Measurements from ENCODE around the gene ACIN1.

Gene ACIN1

GRCh38 chr14:23041729-23042128, 53.2 kb downstream of the ACIN1 start:
- no peaks in the 10 kb centered on the region for H3K27me3 ChIP-seq (ENCODE audit: insufficient read depth, low read length)
- no peaks in the 10 kb centered on the region for H3K36me3 ChIP-seq (ENCODE audit: insufficient read depth, low read depth, low read length)
- no peaks in the 10 kb centered on the region for H3K4me1 ChIP-seq (ENCODE audit: insufficient read depth, low read length)
- H3K27ac ChIP-seq (ENCODE audit: low read length), result no peak overlapping the region
- H3K9ac ChIP-seq (ENCODE audit: low read depth, low read length), result no peak overlapping the region
- H3K4me3 ChIP-seq (ENCODE audit: low read length), result no peak overlapping the region
- no peaks in the 10 kb centered on the region for H3K9me3 ChIP-seq (ENCODE audit: insufficient read depth, low read depth, low read length)

- Histone ChIP-seq H3K9me3 (ENCODE audit: insufficient read depth, low read depth, low read length) (no peaks in the 10 kb centered on the region), H3K9ac (ENCODE audit: low read depth, low read length) (no peak overlapping the region), H3K4me3 (ENCODE audit: low read length) (no peak overlapping the region), H3K36me3 (ENCODE audit: insufficient read depth, low read depth, low read length) (no peaks in the 10 kb centered on the region), H3K27ac (ENCODE audit: low read length) (no peak overlapping the region), H3K27me3 (ENCODE audit: insufficient read depth, low read length) (no peaks in the 10 kb centered on the region), H3K4me1 (ENCODE audit: insufficient read depth, low read length) (peaks cover 5% of the 10 kb centered on the region; the same call in 1 of the 2 replicates)
Observed at GRCh38 chr14:23040100-23040499, 54.8 kb downstream of the ACIN1 start.

- Histone ChIP-seq H3K4me1 (ENCODE audit: insufficient read depth, low read length) (peaks cover 5% of the 10 kb centered on the region; the same call in 1 of the 2 replicates), H3K36me3 (ENCODE audit: insufficient read depth, low read depth, low read length) (peaks cover 32% of the 10 kb centered on the region), H3K27me3 (ENCODE audit: insufficient read depth, low read length) (no peaks in the 10 kb centered on the region), H3K27ac (ENCODE audit: low read length) (peak overlapping the region; percentile 95), H3K4me3 (ENCODE audit: low read length) (peak overlapping the region; percentile 80), H3K9ac (ENCODE audit: low read depth, low read length) (peak overlapping the region; percentile 99; the same call in 1 of the 2 replicates), H3K9me3 (ENCODE audit: insufficient read depth, low read depth, low read length) (no peaks in the 10 kb centered on the region)
Observed at GRCh38 chr14:23035303-23036144, 59.4 kb downstream of the ACIN1 start.

GRCh38 chr14:23034498-23035302, 60.2 kb downstream of the ACIN1 start, which contains the start of gene PSMB5:
Gene PSMB5, minus strand, starts transcription at chr14:23034900. Its CDS starts 19 bp downstream, at chr14:23034881.
- Histone ChIP-seq H3K4me3 (ENCODE audit: low read length) (peak within 1 kb of the TSS; percentile 80), H3K27me3 (ENCODE audit: insufficient read depth, low read length) (no peaks in the 10 kb centered on the region), H3K27ac (ENCODE audit: low read length) (peak within 1 kb of the TSS; percentile 95), H3K9me3 (ENCODE audit: insufficient read depth, low read depth, low read length) (no peaks in the 10 kb centered on the region), H3K36me3 (ENCODE audit: insufficient read depth, low read depth, low read length) (peaks cover 35% of the 10 kb centered on the region), H3K9ac (ENCODE audit: low read depth, low read length) (peak within 1 kb of the TSS; percentile 99), H3K4me1 (ENCODE audit: insufficient read depth, low read length) (peaks cover 5% of the 10 kb centered on the region; the same call in 1 of the 2 replicates)

- Histone ChIP-seq H3K4me1 (ENCODE audit: insufficient read depth, low read length) (peaks cover 5% of the 10 kb centered on the region; the same call in 1 of the 2 replicates), H3K36me3 (ENCODE audit: insufficient read depth, low read depth, low read length) (peaks cover 41% of the 10 kb centered on the region), H3K27ac (ENCODE audit: low read length) (peak overlapping the region; percentile 95), H3K27me3 (ENCODE audit: insufficient read depth, low read length) (no peaks in the 10 kb centered on the region), H3K9me3 (ENCODE audit: insufficient read depth, low read depth, low read length) (no peaks in the 10 kb centered on the region), H3K9ac (ENCODE audit: low read depth, low read length) (peak overlapping the region; percentile 99), H3K4me3 (ENCODE audit: low read length) (peak overlapping the region; percentile 80)
Observed at GRCh38 chr14:23033801-23034497, 61.0 kb downstream of the ACIN1 start.

- Histone ChIP-seq H3K9me3 (ENCODE audit: insufficient read depth, low read depth, low read length) (no peaks in the 10 kb centered on the region), H3K27me3 (ENCODE audit: insufficient read depth, low read length) (no peaks in the 10 kb centered on the region), H3K9ac (ENCODE audit: low read depth, low read length) (peak overlapping the region; percentile 99; the same call in 1 of the 2 replicates), H3K36me3 (ENCODE audit: insufficient read depth, low read depth, low read length) (peaks cover 48% of the 10 kb centered on the region), H3K4me1 (ENCODE audit: insufficient read depth, low read length) (peaks cover 5% of the 10 kb centered on the region; the same call in 1 of the 2 replicates), H3K27ac (ENCODE audit: low read length) (no peak overlapping the region), H3K4me3 (ENCODE audit: low read length) (peak overlapping the region; percentile 80)
Observed at GRCh38 chr14:23033251-23033727, 61.6 kb downstream of the ACIN1 start.

- H3K27me3 ChIP-seq (ENCODE audit: insufficient read depth, low read length), result no peaks in the 10 kb centered on the region
- no peak overlapping the region for H3K4me3 ChIP-seq (ENCODE audit: low read length)
- no peak overlapping the region for H3K27ac ChIP-seq (ENCODE audit: low read length)
- H3K36me3 ChIP-seq (ENCODE audit: insufficient read depth, low read depth, low read length), result peaks cover 63% of the 10 kb centered on the region
- H3K4me1 ChIP-seq (ENCODE audit: insufficient read depth, low read length), result peaks cover 5% of the 10 kb centered on the region; the same call in 1 of the 2 replicates
- no peaks in the 10 kb centered on the region for H3K9me3 ChIP-seq (ENCODE audit: insufficient read depth, low read depth, low read length)
- H3K9ac ChIP-seq (ENCODE audit: low read depth, low read length), result no peak overlapping the region
Observed at GRCh38 chr14:23030936-23031335, 64.0 kb downstream of the ACIN1 start.

GRCh38 chr14:23028799-23029198, 66.1 kb downstream of the ACIN1 start:
- H3K9ac ChIP-seq (ENCODE audit: low read depth, low read length), result no peak overlapping the region
- H3K4me3 ChIP-seq (ENCODE audit: low read length), result no peak overlapping the region
- no peak overlapping the region for H3K27ac ChIP-seq (ENCODE audit: low read length)
- no peaks in the 10 kb centered on the region for H3K27me3 ChIP-seq (ENCODE audit: insufficient read depth, low read length)
- H3K9me3 ChIP-seq (ENCODE audit: insufficient read depth, low read depth, low read length), result no peaks in the 10 kb centered on the region
- 0 out of 2 replicates have a peak, but pooled peaks cover 5% of the 10 kb centered on the region for H3K4me1 ChIP-seq (ENCODE audit: insufficient read depth, low read length)
- peaks cover 84% of the 10 kb centered on the region for H3K36me3 ChIP-seq (ENCODE audit: insufficient read depth, low read depth, low read length)

- no peak overlapping the region for H3K27ac ChIP-seq (ENCODE audit: low read length)
- H3K9me3 ChIP-seq (ENCODE audit: insufficient read depth, low read depth, low read length), result no peaks in the 10 kb centered on the region
- H3K36me3 ChIP-seq (ENCODE audit: insufficient read depth, low read depth, low read length), result peaks cover 64% of the 10 kb centered on the region
- H3K9ac ChIP-seq (ENCODE audit: low read depth, low read length), result no peak overlapping the region
- no peaks in the 10 kb centered on the region for H3K27me3 ChIP-seq (ENCODE audit: insufficient read depth, low read length)
- 0 out of 2 replicates have a peak, but pooled peaks cover 5% of the 10 kb centered on the region for H3K4me1 ChIP-seq (ENCODE audit: insufficient read depth, low read length)
- H3K4me3 ChIP-seq (ENCODE audit: low read length), result no peak overlapping the region
Observed at GRCh38 chr14:23025151-23025814, 69.7 kb downstream of the ACIN1 start.

- Histone ChIP-seq H3K36me3 (ENCODE audit: insufficient read depth, low read depth, low read length) (peaks cover 63% of the 10 kb centered on the region), H3K27ac (ENCODE audit: low read length) (no peak overlapping the region), H3K27me3 (ENCODE audit: insufficient read depth, low read length) (no peaks in the 10 kb centered on the region), H3K4me1 (ENCODE audit: insufficient read depth, low read length) (0 out of 2 replicates have a peak, but pooled peaks cover 5% of the 10 kb centered on the region), H3K9ac (ENCODE audit: low read depth, low read length) (no peak overlapping the region), H3K4me3 (ENCODE audit: low read length) (no peak overlapping the region), H3K9me3 (ENCODE audit: insufficient read depth, low read depth, low read length) (no peaks in the 10 kb centered on the region)
Observed at GRCh38 chr14:23024612-23025075, 70.3 kb downstream of the ACIN1 start.

All from iPS-20b (cell line).